Measurements from ENCODE around the gene COL4A2. TPM values are rescaled to one million over a fixed set of nuclear protein-coding genes. Genes with fewer than 3 reads are reported as not detected.

Gene COL4A2
- total and polyA plus RNA-seq, 9 donors: 59.5 to 171 (median 136) TPM

DNA sequence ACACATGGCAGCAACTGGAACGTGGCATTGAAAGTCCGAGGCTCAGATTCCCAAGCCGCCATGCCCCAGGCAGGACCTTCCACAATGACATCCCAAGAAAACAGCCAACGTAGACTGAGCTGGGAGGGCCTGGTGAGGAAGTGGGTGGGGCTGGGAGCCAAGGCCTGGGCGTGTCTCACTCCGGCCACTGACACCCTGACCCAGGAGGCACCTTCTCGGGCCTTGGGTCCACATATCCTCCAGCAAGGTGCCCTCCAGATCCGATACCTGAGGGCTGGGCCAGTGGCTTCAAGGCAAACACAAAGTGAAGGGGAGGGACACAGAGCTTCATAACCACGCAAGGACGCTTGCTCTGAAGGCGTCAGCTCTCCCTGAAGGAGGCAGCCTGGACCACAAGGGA lies 211.5 kb downstream of the COL4A2 start:
- TF ChIP-seq EP300 (IDR thresholded peaks at IDR 0.05) (no peak), POLR2A (IDR thresholded peaks at IDR 0.05) (no peak)
- TF ChIP-seq, protein P1, sequence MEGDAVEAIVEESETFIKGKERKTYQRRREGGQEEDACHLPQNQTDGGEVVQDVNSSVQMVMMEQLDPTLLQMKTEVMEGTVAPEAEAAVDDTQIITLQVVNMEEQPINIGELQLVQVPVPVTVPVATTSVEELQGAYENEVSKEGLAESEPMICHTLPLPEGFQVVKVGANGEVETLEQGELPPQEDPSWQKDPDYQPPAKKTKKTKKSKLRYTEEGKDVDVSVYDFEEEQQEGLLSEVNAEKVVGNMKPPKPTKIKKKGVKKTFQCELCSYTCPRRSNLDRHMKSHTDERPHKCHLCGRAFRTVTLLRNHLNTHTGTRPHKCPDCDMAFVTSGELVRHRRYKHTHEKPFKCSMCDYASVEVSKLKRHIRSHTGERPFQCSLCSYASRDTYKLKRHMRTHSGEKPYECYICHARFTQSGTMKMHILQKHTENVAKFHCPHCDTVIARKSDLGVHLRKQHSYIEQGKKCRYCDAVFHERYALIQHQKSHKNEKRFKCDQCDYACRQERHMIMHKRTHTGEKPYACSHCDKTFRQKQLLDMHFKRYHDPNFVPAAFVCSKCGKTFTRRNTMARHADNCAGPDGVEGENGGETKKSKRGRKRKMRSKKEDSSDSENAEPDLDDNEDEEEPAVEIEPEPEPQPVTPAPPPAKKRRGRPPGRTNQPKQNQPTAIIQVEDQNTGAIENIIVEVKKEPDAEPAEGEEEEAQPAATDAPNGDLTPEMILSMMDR (IDR thresholded peaks at IDR 0.05): no peak
- WGBS, 3 donors: 81 to 83% (median 82%) methylated on average over 11 of the region's 11 CpGs
- intact Hi-C loops (cut with DNase I): no loop called here
- Histone ChIP-seq H3K27me3 (no peaks in the 10 kb centered on the region), H3K4me1 (ENCODE audit: insufficient read depth) (peaks cover 2% of the 10 kb centered on the region), H3K36me3 (no peaks in the 10 kb centered on the region), H3K4me3 (no peak overlapping the region), H3K9me3 (no peaks in the 10 kb centered on the region), H3K27ac (no peak overlapping the region)
- DNase-seq: no peak

DNA sequence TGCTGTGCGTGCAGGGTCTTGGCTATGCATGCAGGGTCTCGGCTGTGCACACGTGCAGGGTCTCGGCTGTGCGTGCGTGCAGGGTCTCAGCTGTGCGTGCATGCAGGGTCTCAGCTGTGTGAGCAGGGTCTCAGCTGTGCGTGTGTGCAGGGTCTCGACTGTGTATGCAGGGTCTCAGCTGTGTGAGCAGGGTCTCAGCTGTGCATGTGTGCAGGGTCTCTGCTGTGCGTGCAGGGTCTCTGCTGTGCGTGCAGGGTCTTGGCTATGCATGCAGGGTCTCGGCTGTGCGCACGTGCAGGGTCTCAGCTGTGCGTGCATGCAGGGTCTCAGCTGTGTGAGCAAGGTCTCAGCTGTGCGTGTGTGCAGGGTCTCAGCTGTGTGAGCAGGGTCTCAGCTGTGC lies 212.0 kb downstream of the COL4A2 start:
- peaks cover 2% of the 10 kb centered on the region for H3K4me1 ChIP-seq (ENCODE audit: insufficient read depth)

DNA sequence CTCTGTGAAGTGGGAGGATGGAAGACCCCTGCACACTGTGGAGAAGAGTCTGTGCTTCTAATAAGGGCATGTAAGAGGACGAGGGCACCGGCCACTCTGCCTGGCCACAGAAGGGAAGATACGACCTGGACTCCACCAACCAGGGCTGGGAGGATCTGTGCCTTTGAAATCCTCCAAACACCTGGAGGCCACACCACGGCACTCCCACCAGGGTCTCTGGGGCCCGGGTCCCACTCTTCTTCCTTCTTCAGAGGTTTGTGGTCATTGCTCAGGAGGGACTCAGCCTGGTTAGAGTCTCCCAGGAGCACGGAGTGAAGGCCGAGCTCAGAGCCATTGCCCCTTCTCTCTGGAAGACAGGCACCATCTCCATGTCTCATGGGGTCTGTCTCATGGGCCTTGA lies 212.4 kb downstream of the COL4A2 start:
- no peak overlapping the region for H3K4me3 ChIP-seq
- peaks cover 2% of the 10 kb centered on the region for H3K4me1 ChIP-seq (ENCODE audit: insufficient read depth)
- H3K9me3 ChIP-seq: no peaks in the 10 kb centered on the region
- H3K27ac ChIP-seq: no peak overlapping the region
- H3K27me3 ChIP-seq: no peaks in the 10 kb centered on the region
- DNase-seq: no peak
- TF ChIP-seq POLR2A (IDR thresholded peaks at IDR 0.05) (no peak), EP300 (IDR thresholded peaks at IDR 0.05) (no peak)
- TF ChIP-seq, protein P1 (IDR thresholded peaks at IDR 0.05): no peak
- intact Hi-C loops (cut with DNase I): no loop called here
- 85 to 93% (median 88%) methylated on average over 7 of the region's 7 CpGs for WGBS, 3 donors
- no peaks in the 10 kb centered on the region for H3K36me3 ChIP-seq

More for the DNA sequence above, 212.0 kb downstream of the COL4A2 start:
- TF ChIP-seq POLR2A (IDR thresholded peaks at IDR 0.05): no peak
- no peak for TF ChIP-seq EP300 (IDR thresholded peaks at IDR 0.05)
- TF ChIP-seq, protein P1 (IDR thresholded peaks at IDR 0.05): no peak
- WGBS, 3 donors: 89 to 93% (median 89%) methylated on average over 14 to 16 of the region's 16 CpGs
- DNase-seq: no peak
- Histone ChIP-seq H3K4me3 (no peak overlapping the region), H3K9me3 (no peaks in the 10 kb centered on the region), H3K27me3 (no peaks in the 10 kb centered on the region), H3K36me3 (no peaks in the 10 kb centered on the region), H3K27ac (no peak overlapping the region)
- intact Hi-C loops (cut with DNase I): no loop called here

DNA sequence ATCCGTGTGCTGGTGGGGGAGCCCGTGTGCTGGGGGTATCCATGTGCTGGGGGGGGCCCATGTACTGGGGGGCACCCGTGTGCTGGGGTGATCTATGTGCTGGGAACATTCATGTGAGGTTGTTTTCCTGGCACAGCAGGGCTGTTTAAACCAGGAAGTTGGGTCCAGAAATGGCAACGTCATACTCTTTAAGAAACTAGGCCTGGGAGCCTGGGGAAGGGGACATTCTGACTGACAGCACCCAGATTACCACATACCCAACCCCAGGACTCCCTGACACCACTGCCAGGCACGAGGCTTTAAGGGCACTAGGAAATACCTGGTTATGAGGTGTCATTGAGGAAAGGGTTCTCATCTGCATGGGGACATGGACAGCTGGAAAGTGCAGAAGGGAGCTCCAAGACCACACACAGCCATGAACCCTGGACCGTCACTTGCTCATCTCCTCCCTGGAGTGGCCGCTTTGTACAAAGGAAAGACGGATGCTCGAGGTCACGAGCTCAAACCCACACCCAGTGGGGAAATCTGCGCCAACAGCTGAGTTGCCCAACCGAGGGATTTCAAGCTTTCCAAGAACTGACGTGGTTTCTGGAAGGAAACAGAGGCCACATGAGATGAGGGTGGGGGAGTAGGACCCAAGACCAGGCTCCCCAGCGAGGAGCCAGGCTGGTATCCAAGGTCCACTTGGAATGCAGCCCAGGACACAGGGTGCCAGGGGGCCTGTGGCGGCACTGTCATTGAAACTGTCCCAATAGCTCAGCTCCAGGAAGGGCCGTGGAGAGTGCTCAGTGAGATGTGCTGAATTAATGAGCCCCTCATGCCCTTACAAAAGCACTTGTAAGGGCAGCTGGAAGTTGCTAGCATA lies 213.6 kb downstream of the COL4A2 start:
- Histone ChIP-seq H3K4me3 (no peak overlapping the region), H3K4me1 (ENCODE audit: insufficient read depth) (peaks cover 3% of the 10 kb centered on the region), H3K36me3 (no peaks in the 10 kb centered on the region), H3K9me3 (no peaks in the 10 kb centered on the region), H3K27me3 (no peaks in the 10 kb centered on the region), H3K27ac (peak overlapping the region; percentile 16 to 49)
- TF ChIP-seq EP300 (IDR thresholded peaks at IDR 0.05): peak; percentile 98
- TF ChIP-seq POLR2A (IDR thresholded peaks at IDR 0.05): no peak
- DNase-seq: peak; percentile 49 to 80 (median 65)
- intact Hi-C loops (cut with DNase I): no loop called here
- WGBS, 3 donors: 49 to 68% (median 57%) methylated on average over 16 of the region's 16 CpGs

DNA sequence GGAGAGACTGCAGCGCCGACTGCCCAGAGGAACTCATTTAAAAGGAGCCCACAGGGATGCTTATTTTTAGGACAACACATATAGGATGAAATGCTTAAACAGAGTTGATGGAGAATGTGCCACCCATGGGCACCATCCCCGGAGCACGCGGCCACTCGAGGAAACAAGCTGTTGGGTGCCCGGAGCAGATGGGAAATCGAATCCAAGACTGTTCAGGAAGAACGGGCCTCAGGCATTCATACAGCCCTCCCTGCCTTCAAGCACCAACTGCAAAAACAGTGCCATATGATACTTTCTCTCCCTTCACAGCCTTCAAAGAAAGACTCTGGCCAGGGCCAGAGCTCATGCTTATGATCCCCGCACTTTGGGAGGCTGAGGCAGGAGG lies 214.2 kb downstream of the COL4A2 start:
- intact Hi-C loops (cut with DNase I): no loop called here
- Histone ChIP-seq H3K4me1 (ENCODE audit: insufficient read depth) (peaks cover 3% of the 10 kb centered on the region), H3K27ac (peak overlapping the region in 1 of 2 donors; percentile 49), H3K9me3 (no peaks in the 10 kb centered on the region), H3K4me3 (no peak overlapping the region), H3K36me3 (no peaks in the 10 kb centered on the region), H3K27me3 (no peaks in the 10 kb centered on the region)
- 73 to 86% (median 82%) methylated on average over 10 of the region's 10 CpGs for WGBS, 3 donors
- no peak for DNase-seq
- TF ChIP-seq POLR2A (IDR thresholded peaks at IDR 0.05) (no peak), EP300 (IDR thresholded peaks at IDR 0.05) (no peak)
- TF ChIP-seq, protein P1 (IDR thresholded peaks at IDR 0.05): no peak

All from ovary (tissue), 9 donors.